ENCODE results near the gene A4GALT.
A peak's percentile ranks its signal among the peaks of the same experiment; 100 is the strongest.

- TF ChIP-seq POLR2A (IDR thresholded peaks at IDR 0.05; ENCODE audit: low read depth, low read length) (peak; percentile 63), TAF1 (IDR thresholded peaks at IDR 0.05; ENCODE audit: borderline replicate concordance, low read depth, low read length) (peak; percentile 51; the same call in 1 of the 2 replicates)
Observed at GRCh38 chr22:42649246-42650099, 71.2 kb downstream of the A4GALT start, which contains the start of gene CYB5R3.

All from GM12892 (cell line).